A549 (cell line): ENCODE measurements around the gene DLG2. TPM values are rescaled to one million over a fixed set of nuclear protein-coding genes. Genes with fewer than 3 reads are reported as not detected.

Source experiments
- ATAC-seq, 2 experiments: fragments of 200-7000 bp in 1 of 2; fragments of >200 bp in 1 of 2; cut with Nextera tagmentation in 1 of 2; cut with Tn5 transposase in 1 of 2; 3 replicates each; pipeline versions ENCODE4 v1.8.0 to v1.9.1; 2018 to 2020; ENCODE audit warnings: mild to moderate bottlenecking in 1 of 2, moderate library complexity in 1 of 2
- CTCF ChIA-PET: fragments of 300-600 bp; sonication (Branson Sonifier 250); formaldehyde crosslinking; extraction: SDS; loops from one replicate; lab custom pipeline; 2021; ENCODE audit warnings: antibody characterized with exemption, inconsistent platforms; lab: Yijun Ruan, JAX
- POLR2A ChIA-PET: fragments of 350-600 bp; formaldehyde crosslinking; extraction: SDS; loops from one replicate; lab custom pipeline; 2021; ENCODE audit warnings: antibody characterized with exemption, inconsistent platforms; lab: Yijun Ruan, JAX
- DNase-seq, 2 experiments: peaks; one replicate each; pipeline versions ENCODE4 v3.0.0 to v3.0.0-alpha.2; 2011 to 2016; ENCODE audit warnings: low read depth in 1 of 2, low spot score in 1 of 2
- FAIRE-seq: peaks from 2 replicates; lab custom pipeline; 2011; peaks lifted over from hg19 to GRCh38; lab: Jason Lieb, UNC
- H3K27ac ChIP-seq, 2 experiments: fragments of >200 bp; sonication (Bioruptor Twin); formaldehyde crosslinking; 3 replicates each; pipeline ENCODE4 v1.5.1; 2016 to 2017
- H3K4me1 ChIP-seq: fragments of >200 bp; sonication (Bioruptor Twin); formaldehyde crosslinking; 3 replicates; pipeline ENCODE4 v1.6.1; 2016
- H3K4me2 ChIP-seq: fragments of >200 bp; sonication (Bioruptor Twin); formaldehyde crosslinking; 3 replicates; pipeline ENCODE4 v1.6.1; 2016
- H3K4me3 ChIP-seq: fragments of >200 bp; sonication (Bioruptor Twin); formaldehyde crosslinking; 3 replicates; pipeline ENCODE4 v1.5.1; 2016
- H3K9me3 ChIP-seq: fragments of >200 bp; sonication (Bioruptor Twin); formaldehyde crosslinking; 3 replicates; pipeline ENCODE4 v1.6.1; 2016
- BCL3 ChIP-seq: fragments of >200 bp; sonication (Bioruptor Twin); formaldehyde crosslinking; IDR thresholded peaks from 3 replicates; pipeline ENCODE4 v1.6.1; 2016
- CBX8 ChIP-seq: fragments of 200-600 bp; sonication (generic); IDR thresholded peaks from 2 replicates; pipeline ENCODE4 v1.6.1; 2016
- CEBPB ChIP-seq, 2 experiments: fragments of >200 bp in 1 of 2; sonication (Bioruptor Twin) in 1 of 2; formaldehyde crosslinking in 1 of 2; IDR thresholded peaks; 2 replicates each; pipeline ENCODE4 v1.6.1; 2012 to 2016
- CHD4 ChIP-seq: fragments of 200-600 bp; sonication (generic); IDR thresholded peaks from 2 replicates; pipeline ENCODE4 v1.6.1; 2016; ENCODE audit warnings: antibody characterized with exemption, mild to moderate bottlenecking, borderline replicate concordance
- EHF ChIP-seq: fragments of 250-450 bp; sonication (Bioruptor Pico); IDR thresholded peaks from 2 replicates; pipeline ENCODE4 v1.5.0; 2020; ENCODE audit warnings: mild to moderate bottlenecking
- FOSB ChIP-seq: fragments of 250-450 bp; sonication (Bioruptor Pico); IDR thresholded peaks from 2 replicates; pipeline ENCODE4 v1.5.0; 2020; ENCODE audit warnings: mild to moderate bottlenecking, moderate library complexity
- FOXS1 ChIP-seq: fragments of 250-450 bp; sonication (Bioruptor Pico); IDR thresholded peaks from 2 replicates; pipeline ENCODE4 v1.5.0; 2020; ENCODE audit warnings: mild to moderate bottlenecking, moderate library complexity
- HEYL ChIP-seq: fragments of 250-450 bp; sonication (Bioruptor Pico); IDR thresholded peaks from 2 replicates; pipeline ENCODE4 v1.8.0; 2021; ENCODE audit warnings: mild to moderate bottlenecking, moderate library complexity
- HOXB5 ChIP-seq: fragments of 250-450 bp; sonication (Bioruptor Pico); IDR thresholded peaks from 2 replicates; pipeline ENCODE4 v1.5.0; 2020; ENCODE audit warnings: mild to moderate bottlenecking, moderate library complexity
- MAFK ChIP-seq: fragments of 450-650 bp; IDR thresholded peaks from 2 replicates; pipeline ENCODE4 v1.6.1; 2014; ENCODE audit not compliant: partially characterized antibody
- MAX ChIP-seq: IDR thresholded peaks from 2 replicates; pipeline ENCODE4 v1.6.1; 2012
- MYC ChIP-seq: IDR thresholded peaks from 2 replicates; pipeline ENCODE4 v1.6.1; 2012; ENCODE audit warnings: mild to moderate bottlenecking, inconsistent platforms, low read length, improper control_type of control experiment, borderline replicate concordance
- NPAS2 ChIP-seq: fragments of 250-450 bp; sonication (Bioruptor Pico); IDR thresholded peaks from 2 replicates; pipeline ENCODE4 v1.8.0; 2022; ENCODE audit warnings: mild to moderate bottlenecking, moderate library complexity, borderline replicate concordance
- RAD21 ChIP-seq, 2 experiments: fragments of >200 bp in 1 of 2; sonication (Bioruptor Twin) in 1 of 2; formaldehyde crosslinking in 1 of 2; IDR thresholded peaks in 1 of 2; conservative IDR thresholded peaks in 1 of 2; 2 replicates in 1 of 2; 3 replicates in 1 of 2; pipeline ENCODE4 v1.6.1; 2012 to 2018; ENCODE audit warnings: inconsistent platforms in 1 of 2
- RARB ChIP-seq: fragments of 250-450 bp; sonication (Bioruptor Pico); IDR thresholded peaks from 2 replicates; pipeline ENCODE4 v1.8.0; 2021; ENCODE audit warnings: mild to moderate bottlenecking, moderate library complexity
- RCOR1 ChIP-seq: fragments of 150-350 bp; IDR thresholded peaks from 2 replicates; pipeline ENCODE4 v1.6.1; 2014; ENCODE audit warnings: antibody characterized with exemption, low read length, low read depth
- RFX5 ChIP-seq: fragments of 450-650 bp; IDR thresholded peaks from 2 replicates; pipeline ENCODE4 v1.7.1; 2014; ENCODE audit warnings: antibody characterized with exemption, mild to moderate bottlenecking, moderate library complexity
- TFCP2L1 ChIP-seq: fragments of 250-450 bp; sonication (Bioruptor Pico); IDR thresholded peaks from 2 replicates; pipeline ENCODE4 v1.5.0; 2021; ENCODE audit warnings: mild to moderate bottlenecking
- TP53 ChIP-seq: fragments of 250-450 bp; sonication (Bioruptor Pico); IDR thresholded peaks from 2 replicates; pipeline ENCODE4 v1.5.0; 2021; ENCODE audit warnings: mild to moderate bottlenecking, moderate library complexity
- ZFP36 ChIP-seq: fragments of 450-650 bp; IDR thresholded peaks from 2 replicates; pipeline ENCODE4 v1.6.1; 2014; ENCODE audit warnings: borderline replicate concordance; ENCODE audit not compliant: partially characterized antibody
- ZSCAN20 ChIP-seq: fragments of 250-450 bp; sonication (Bioruptor Pico); IDR thresholded peaks from 2 replicates; pipeline ENCODE4 v1.8.0; 2022; ENCODE audit warnings: mild to moderate bottlenecking, moderate library complexity
- WGBS: methylation state at CpG from one replicate; pipeline ENCODE4 v1.1.6; 2017; ENCODE audit errors: missing lambda C conversion rate; 5-methylcytosine and 5-hydroxymethylcytosine counted together
- polyA plus RNA-seq, 4 experiments: library from polyadenylated mRNA; depleted of rRNA in 3 of 4; stranded (reverse); fragments of >200 nt; fragmentation: RNase III in 1 of 4; extraction: RNeasy Plus Mini Kit Qiagen cat#74134 plus additional on column Dnase treatment in 1 of 4; gene quantifications; 2 replicates in 3 of 4; 3 replicates in 1 of 4; pipeline ENCODE4 v1.2.3, GENCODE V29; 2011 to 2017

Gene DLG2
- polyA plus RNA-seq, 2 of the 4 experiments (the other 2 are of a cell fraction): 0.26 to 0.79 TPM

GRCh38 chr11:83922318-83922717 is 1704.8 kb downstream of the DLG2 start:
- H3K4me1 ChIP-seq: no peaks in the 10 kb centered on the region
- ChIA-PET CTCF (no interaction called here), POLR2A (no interaction called here)
- no peak for TF ChIP-seq RAD21 (conservative IDR thresholded peaks at IDR 0.05 in 1 of 2, IDR thresholded peaks at IDR 0.05 in 1 of 2)
- no peak for FAIRE-seq
- H3K4me3 ChIP-seq: no peak overlapping the region
- H3K9me3 ChIP-seq: no peaks in the 10 kb centered on the region
- no peak overlapping the region for H3K4me2 ChIP-seq
- WGBS: 4% methylated on average over 4 of the region's 4 CpGs
- no peak for DNase-seq
- no peak overlapping the region for H3K27ac ChIP-seq
- no peak for ATAC-seq

- H3K4me3 ChIP-seq: no peak overlapping the region
- H3K4me2 ChIP-seq: no peak overlapping the region
- H3K27ac ChIP-seq: no peak overlapping the region
- DNase-seq (no peak), FAIRE-seq (no peak), ATAC-seq (no peak)
- TF ChIP-seq CEBPB (IDR thresholded peaks at IDR 0.05) (no peak), RFX5 (no peak), RCOR1 (no peak), RARB (CRISPR knock-in tag) (no peak), CBX8 (no peak), NPAS2 (CRISPR knock-in tag) (no peak), HEYL (CRISPR knock-in tag) (no peak), FOXS1 (CRISPR knock-in tag) (no peak), MAX (no peak), ZFP36 (no peak)
- POLR2A ChIA-PET: no interaction called here
- CTCF ChIA-PET: no interaction called here
- 28% methylated on average over 7 of the region's 7 CpGs for WGBS
- H3K9me3 ChIP-seq: no peaks in the 10 kb centered on the region
- H3K4me1 ChIP-seq: no peaks in the 10 kb centered on the region
Observed at GRCh38 chr11:83921447-83922192, 1705.5 kb downstream of the DLG2 start.

- H3K4me2 ChIP-seq: no peak overlapping the region
- FAIRE-seq (no peak), DNase-seq (no peak), ATAC-seq (no peak)
- H3K27ac ChIP-seq: no peak overlapping the region
- TF ChIP-seq MAFK: no peak
- TF ChIP-seq CHD4: no peak
- TF ChIP-seq FOSB (CRISPR knock-in tag): no peak
- TF ChIP-seq ZSCAN20 (CRISPR knock-in tag): no peak
- TF ChIP-seq TP53: no peak
- TF ChIP-seq TFCP2L1: no peak
- no peaks in the 10 kb centered on the region for H3K4me1 ChIP-seq
- H3K4me3 ChIP-seq: no peak overlapping the region
- ChIA-PET POLR2A (no interaction called here), CTCF (no interaction called here)
- H3K9me3 ChIP-seq: no peaks in the 10 kb centered on the region
- 1% methylated on average over 3 of the region's 3 CpGs for whole genome bisulfite sequencing
Observed at GRCh38 chr11:83918476-83918875, 1708.7 kb downstream of the DLG2 start.

GRCh38 chr11:83914995-83915394 is 1712.1 kb downstream of the DLG2 start:
- DNase-seq (no peak), FAIRE-seq (no peak), ATAC-seq (no peak)
- H3K4me3 ChIP-seq: no peak overlapping the region
- no peaks in the 10 kb centered on the region for H3K4me1 ChIP-seq
- CTCF ChIA-PET: no interaction called here
- no peak overlapping the region for H3K4me2 ChIP-seq
- no peaks in the 10 kb centered on the region for H3K9me3 ChIP-seq
- POLR2A ChIA-PET: no interaction called here
- H3K27ac ChIP-seq: no peak overlapping the region
- TF ChIP-seq EHF (no peak), HOXB5 (CRISPR knock-in tag) (no peak), FOSB (CRISPR knock-in tag) (no peak), MYC (no peak), BCL3 (no peak)
